HFFc6 (cell line): ENCODE results near the gene PMVK. TPM values are rescaled to one million over a fixed set of nuclear protein-coding genes. Genes with fewer than 3 reads are reported as not detected.

Source experiments
- DNase-seq: peaks from one replicate; pipeline ENCODE4 v3.0.0-alpha.2; 2018
- H3K27ac Mint-ChIP-seq: 2 replicates; pipeline ENCODE4 v1.8.0; 2020; ENCODE audit warnings: mild to moderate bottlenecking, mixed read lengths
- H3K27me3 Mint-ChIP-seq: 2 replicates; pipeline ENCODE4 v1.8.0; 2021; ENCODE audit warnings: mild to moderate bottlenecking, moderate library complexity, mixed read lengths; ENCODE audit not compliant: insufficient read depth
- H3K36me3 Mint-ChIP-seq: 2 replicates; pipeline ENCODE4 v1.8.0; 2021; ENCODE audit warnings: low read depth, mixed read lengths
- H3K4me1 Mint-ChIP-seq: 2 replicates; pipeline ENCODE4 v1.8.0; 2020; ENCODE audit warnings: low read depth, mixed read lengths
- H3K4me3 Mint-ChIP-seq: 2 replicates; pipeline ENCODE4 v1.8.0; 2020; ENCODE audit warnings: mild to moderate bottlenecking, moderate library complexity, mixed read lengths
- H3K9me3 Mint-ChIP-seq: 2 replicates; pipeline ENCODE4 v1.8.0; 2020; ENCODE audit warnings: mild to moderate bottlenecking, mixed read lengths
- CTCF ChIP-seq: fragments of 200-600 bp; sonication (generic); IDR thresholded peaks from 2 replicates; pipeline ENCODE4 v1.5.0; 2021; ENCODE audit warnings: antibody characterized with exemption, mild to moderate bottlenecking
- total RNA-seq, 6 experiments: library from RNA; stranded (reverse); fragmentation: NEBNext Ultra II Directional; extraction: Animal tissue kit (Norgen Biotek cat#: 25700); gene quantifications; 2 replicates in 1 of 6; 3 replicates in 5 of 6; pipeline ENCODE4 v1.2.3, GENCODE V29; 2021

PMVK gene
- total RNA-seq, 6 experiments from 2014 or later, result 29.1 to 33.4 (median 32.5) TPM

GRCh38 chr1:154951901-154952657, 15.6 kb upstream of the PMVK start:
- peaks cover 7% of the 10 kb centered on the region for H3K27me3 Mint-ChIP-seq
- TF ChIP-seq CTCF, result no peak
- H3K27ac Mint-ChIP-seq, result no peak overlapping the region
- H3K9me3 Mint-ChIP-seq, result no peaks in the 10 kb centered on the region
- no peaks in the 10 kb centered on the region for H3K36me3 Mint-ChIP-seq
- H3K4me3 Mint-ChIP-seq, result no peak overlapping the region
- peaks cover 25% of the 10 kb centered on the region for H3K4me1 Mint-ChIP-seq
- no peak for DNase-seq

- H3K27ac Mint-ChIP-seq, result no peak overlapping the region
- no peak for DNase-seq
- no peaks in the 10 kb centered on the region for H3K4me1 Mint-ChIP-seq
Observed at GRCh38 chr1:154948079-154948478, 11.6 kb upstream of the PMVK start.

GRCh38 chr1:154945962-154946850, 9.7 kb upstream of the PMVK start:
- no peak overlapping the region for H3K4me3 Mint-ChIP-seq
- H3K36me3 Mint-ChIP-seq, result no peaks in the 10 kb centered on the region
- H3K27ac Mint-ChIP-seq, result no peak overlapping the region
- H3K9me3 Mint-ChIP-seq, result no peaks in the 10 kb centered on the region
- no peak for DNase-seq
- TF ChIP-seq CTCF, result no peak
- no peaks in the 10 kb centered on the region for H3K4me1 Mint-ChIP-seq
- peaks cover 3% of the 10 kb centered on the region; the same call in 1 of the 2 replicates for H3K27me3 Mint-ChIP-seq

More at GRCh38 chr1:154948079-154948478, 11.6 kb upstream of the PMVK start:
- H3K9me3 Mint-ChIP-seq, result no peaks in the 10 kb centered on the region
- H3K27me3 Mint-ChIP-seq, result peaks cover 3% of the 10 kb centered on the region; the same call in 1 of the 2 replicates
- no peak for TF ChIP-seq CTCF
- H3K4me3 Mint-ChIP-seq, result no peak overlapping the region
- no peaks in the 10 kb centered on the region for H3K36me3 Mint-ChIP-seq

GRCh38 chr1:154945160-154945961, 8.8 kb upstream of the PMVK start:
- Mint-ChIP-seq H3K4me1 (no peaks in the 10 kb centered on the region), H3K27me3 (peaks cover 3% of the 10 kb centered on the region; the same call in 1 of the 2 replicates), H3K27ac (no peak overlapping the region), H3K4me3 (no peak overlapping the region), H3K36me3 (no peaks in the 10 kb centered on the region), H3K9me3 (no peaks in the 10 kb centered on the region)
- no peak for TF ChIP-seq CTCF
- DNase-seq, result no peak
